Neuron (in vitro differentiated cells): Measurements from ENCODE around the gene MYOM3.

Experiments used
- H2AFZ ChIP-seq: one replicate; pipeline ENCODE4 v1.6.1; 2013; ENCODE audit warnings: low read depth, mild to moderate bottlenecking, inconsistent platforms, low read length, moderate library complexity
- H3K27me3 ChIP-seq: one replicate; pipeline ENCODE4 v1.6.1; 2013; ENCODE audit warnings: low read length; ENCODE audit not compliant: insufficient read depth
- H3K36me3 ChIP-seq: one replicate; pipeline ENCODE4 v1.6.1; 2013; ENCODE audit warnings: low read length; ENCODE audit not compliant: insufficient read depth
- H3K4me1 ChIP-seq: one replicate; pipeline ENCODE4 v1.6.1; 2013; ENCODE audit warnings: low read length; ENCODE audit not compliant: insufficient read depth
- H3K4me3 ChIP-seq: 2 replicates; pipeline ENCODE4 v1.5.1; 2013; ENCODE audit warnings: mild to moderate bottlenecking, low read length, moderate library complexity
- H3K9me3 ChIP-seq: one replicate; pipeline ENCODE4 v1.6.1; 2013; ENCODE audit warnings: low read length

The MYOM3 gene

GRCh38 chr1:24118410-24119242 lies 6.7 kb upstream of the MYOM3 start:
- Histone ChIP-seq H2AFZ (no peak overlapping the region), H3K36me3 (no peaks in the 10 kb centered on the region), H3K27me3 (peaks cover 3% of the 10 kb centered on the region), H3K4me1 (no peaks in the 10 kb centered on the region), H3K4me3 (no peak overlapping the region), H3K9me3 (no peaks in the 10 kb centered on the region)

- Histone ChIP-seq H3K36me3 (no peaks in the 10 kb centered on the region), H3K27me3 (peaks cover 6% of the 10 kb centered on the region), H2AFZ (no peak overlapping the region), H3K9me3 (no peaks in the 10 kb centered on the region), H3K4me3 (no peak overlapping the region), H3K4me1 (no peaks in the 10 kb centered on the region)
Observed at GRCh38 chr1:24117722-24118409, 5.9 kb upstream of the MYOM3 start.

GRCh38 chr1:24117132-24117531 lies 5.2 kb upstream of the MYOM3 start:
- Histone ChIP-seq H3K4me1 (no peaks in the 10 kb centered on the region), H2AFZ (no peak overlapping the region), H3K27me3 (peaks cover 11% of the 10 kb centered on the region), H3K4me3 (no peak overlapping the region), H3K36me3 (no peaks in the 10 kb centered on the region), H3K9me3 (no peaks in the 10 kb centered on the region)

GRCh38 chr1:24114753-24115152 lies 2.8 kb upstream of the MYOM3 start:
- Histone ChIP-seq H3K36me3 (no peaks in the 10 kb centered on the region), H3K4me1 (no peaks in the 10 kb centered on the region), H3K9me3 (no peaks in the 10 kb centered on the region), H3K27me3 (peaks cover 27% of the 10 kb centered on the region), H2AFZ (no peak overlapping the region), H3K4me3 (no peak overlapping the region)

- Histone ChIP-seq H2AFZ (no peak overlapping the region), H3K9me3 (no peaks in the 10 kb centered on the region), H3K36me3 (no peaks in the 10 kb centered on the region), H3K4me1 (no peaks in the 10 kb centered on the region), H3K4me3 (no peak overlapping the region), H3K27me3 (peaks cover 34% of the 10 kb centered on the region)
Observed at GRCh38 chr1:24113641-24114033, 1.7 kb upstream of the MYOM3 start.

- H3K4me3 ChIP-seq, result no peak overlapping the region
- H3K27me3 ChIP-seq, result peaks cover 43% of the 10 kb centered on the region
- no peak overlapping the region for H2AFZ ChIP-seq
- no peaks in the 10 kb centered on the region for H3K36me3 ChIP-seq
- no peaks in the 10 kb centered on the region for H3K4me1 ChIP-seq
- no peaks in the 10 kb centered on the region for H3K9me3 ChIP-seq
Observed at GRCh38 chr1:24111262-24111995, 506 bp downstream of the MYOM3 start.

GRCh38 chr1:24110642-24111261 lies 1.2 kb downstream of the MYOM3 start:
- Histone ChIP-seq H3K36me3 (no peaks in the 10 kb centered on the region), H3K27me3 (peaks cover 43% of the 10 kb centered on the region), H2AFZ (no peak overlapping the region), H3K4me3 (no peak overlapping the region), H3K4me1 (no peaks in the 10 kb centered on the region), H3K9me3 (no peaks in the 10 kb centered on the region)

- no peaks in the 10 kb centered on the region for H3K4me1 ChIP-seq
- H3K27me3 ChIP-seq, result peaks cover 43% of the 10 kb centered on the region
- H3K36me3 ChIP-seq, result no peaks in the 10 kb centered on the region
- no peak overlapping the region for H3K4me3 ChIP-seq
- no peaks in the 10 kb centered on the region for H3K9me3 ChIP-seq
- H2AFZ ChIP-seq, result no peak overlapping the region
Observed at GRCh38 chr1:24109686-24110475, 2.1 kb downstream of the MYOM3 start.

- no peaks in the 10 kb centered on the region for H3K9me3 ChIP-seq
- peaks cover 43% of the 10 kb centered on the region for H3K27me3 ChIP-seq
- H3K36me3 ChIP-seq, result no peaks in the 10 kb centered on the region
- no peaks in the 10 kb centered on the region for H3K4me1 ChIP-seq
- no peak overlapping the region for H2AFZ ChIP-seq
- no peak overlapping the region for H3K4me3 ChIP-seq
Observed at GRCh38 chr1:24109166-24109483, 2.8 kb downstream of the MYOM3 start.

GRCh38 chr1:24108334-24109165 lies 3.4 kb downstream of the MYOM3 start:
- H3K4me1 ChIP-seq, result no peaks in the 10 kb centered on the region
- no peak overlapping the region for H3K4me3 ChIP-seq
- no peaks in the 10 kb centered on the region for H3K36me3 ChIP-seq
- no peak overlapping the region for H2AFZ ChIP-seq
- no peaks in the 10 kb centered on the region for H3K9me3 ChIP-seq
- H3K27me3 ChIP-seq, result peaks cover 42% of the 10 kb centered on the region

- H3K36me3 ChIP-seq, result no peaks in the 10 kb centered on the region
- H3K27me3 ChIP-seq, result peaks cover 39% of the 10 kb centered on the region
- H3K9me3 ChIP-seq, result no peaks in the 10 kb centered on the region
- no peaks in the 10 kb centered on the region for H3K4me1 ChIP-seq
- H3K4me3 ChIP-seq, result no peak overlapping the region
- H2AFZ ChIP-seq, result no peak overlapping the region
Observed at GRCh38 chr1:24107462-24108138, 4.3 kb downstream of the MYOM3 start.
